Measurements from ENCODE around the gene CD53. TPM values are rescaled to one million over a fixed set of nuclear protein-coding genes. Genes with fewer than 3 reads are reported as not detected.

CD53 gene, protein sequence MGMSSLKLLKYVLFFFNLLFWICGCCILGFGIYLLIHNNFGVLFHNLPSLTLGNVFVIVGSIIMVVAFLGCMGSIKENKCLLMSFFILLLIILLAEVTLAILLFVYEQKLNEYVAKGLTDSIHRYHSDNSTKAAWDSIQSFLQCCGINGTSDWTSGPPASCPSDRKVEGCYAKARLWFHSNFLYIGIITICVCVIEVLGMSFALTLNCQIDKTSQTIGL
- total RNA-seq: not detected in 2 replicates

DNA sequence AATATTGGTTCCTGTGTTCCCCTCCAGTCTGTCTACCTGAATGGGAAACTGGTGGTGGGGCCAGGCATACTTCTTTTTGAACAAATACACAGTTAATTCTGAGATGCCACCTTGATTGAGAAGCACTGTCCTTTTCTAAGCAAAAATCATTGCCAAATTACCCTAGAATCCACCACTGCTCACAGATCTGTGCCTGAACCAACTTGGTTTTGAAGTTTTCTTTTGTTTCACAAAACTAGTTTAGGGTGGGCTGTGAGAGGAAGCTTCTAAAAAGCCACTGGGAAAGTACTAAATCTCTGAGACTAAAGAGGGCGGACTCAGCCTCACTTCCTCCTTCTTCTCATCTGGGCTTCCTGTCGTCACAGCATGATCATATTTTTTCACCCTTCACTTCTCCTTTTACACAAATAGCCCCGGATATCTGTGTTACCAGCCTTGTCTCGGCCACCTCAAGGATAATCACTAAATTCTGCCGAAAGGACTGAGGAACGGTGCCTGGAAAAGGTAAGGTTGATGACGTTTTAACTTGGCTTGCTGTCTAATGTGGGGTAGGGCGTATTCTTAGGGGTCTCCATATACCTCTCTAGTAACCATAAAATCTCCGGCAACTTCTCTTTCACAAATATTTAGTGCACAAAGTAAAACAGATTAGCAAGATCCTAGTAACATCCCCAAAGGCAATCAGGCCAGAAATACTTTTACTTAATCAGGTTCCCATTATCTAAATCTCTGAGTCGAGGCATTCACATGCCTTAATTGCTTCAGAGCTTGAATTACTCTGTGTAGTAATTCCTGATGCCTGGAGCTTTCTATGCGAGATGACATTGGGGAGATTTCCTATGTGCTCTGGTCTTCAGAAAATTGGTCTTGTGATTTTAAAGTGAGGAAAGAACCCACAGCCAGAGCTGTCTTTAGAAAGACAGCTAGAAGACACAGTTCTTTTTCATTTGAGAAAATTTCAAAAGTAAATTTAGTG lies at the start of gene CD53:
TSS of gene CD53 (plus strand) at position 404 of the 976 bp plus-strand sequence. CDS start 18,261 bp downstream, outside the sequence.

Other genes starting within 250 kb of the CD53 start
- not detected in 2 replicates for gene KCNA3, start 198.2 kb upstream of the CD53 start, total RNA-seq
- 4.6 and 6.3 TPM in 2 replicates for gene LRIF1, start 90.8 kb downstream of the CD53 start, total RNA-seq

Data from mesangial cell (primary cell).